SK-N-MC (cell line): ENCODE results near the gene CCDC124.

Source experiments
- DNase-seq: peaks from one replicate; pipeline ENCODE4 v3.0.0-alpha.2; 2011; ENCODE audit warnings: low read depth, low spot score
- H3K27ac ChIP-seq: fragments of 200-600 bp; sonication (generic); 2 replicates; pipeline ENCODE4 v1.5.1; 2016; ENCODE audit warnings: mixed run types
- H3K36me3 ChIP-seq: fragments of 200-600 bp; sonication (generic); 2 replicates; pipeline ENCODE4 v1.6.1; 2017; ENCODE audit warnings: antibody characterized with exemption, low read length, mixed read lengths; ENCODE audit not compliant: insufficient read depth
- H3K4me3 ChIP-seq: fragments of 200-600 bp; sonication (generic); 2 replicates; pipeline ENCODE4 v1.5.1; 2016
- H3K9ac ChIP-seq: fragments of 200-600 bp; sonication (generic); 2 replicates; pipeline ENCODE4 v1.8.0; 2017; ENCODE audit warnings: mixed run types, mixed read lengths; ENCODE audit not compliant: insufficient read length
- H3K9me3 ChIP-seq: fragments of 200-600 bp; sonication (generic); 2 replicates; pipeline ENCODE4 v1.6.1; 2017; ENCODE audit warnings: low read depth, mild to moderate bottlenecking, antibody characterized with exemption, low read length, moderate library complexity, mixed read lengths
- EZH2 ChIP-seq: fragments of 200-600 bp; sonication (generic); IDR thresholded peaks from one replicate; pipeline ENCODE4 v1.6.1; 2017; ENCODE audit warnings: antibody characterized with exemption
- FOXP2 ChIP-seq: optimal IDR thresholded peaks from 2 replicates; pipeline ENCODE3; 2011; ENCODE audit warnings: mild to moderate bottlenecking, moderate library complexity; ENCODE audit not compliant: insufficient read depth; ENCODE audit errors: extremely low read length, control extremely low read depth
- POLR2AphosphoS5 ChIP-seq: IDR thresholded peaks from 2 replicates; pipeline ENCODE4 v1.6.1; 2012; ENCODE audit warnings: mild to moderate bottlenecking, low read depth, low read length, borderline replicate concordance

CCDC124 gene

GRCh38 chr19:17929056-17929455 is 3.8 kb upstream of the CCDC124 start:
- no peak for DNase-seq
- H3K27ac ChIP-seq: no peak overlapping the region
- H3K36me3 ChIP-seq: no peaks in the 10 kb centered on the region
- no peak overlapping the region for H3K9ac ChIP-seq
- no peaks in the 10 kb centered on the region for H3K9me3 ChIP-seq
- TF ChIP-seq EZH2 (no peak), POLR2AphosphoS5 (no peak), FOXP2 (no peak)
- no peak overlapping the region for H3K4me3 ChIP-seq

- Histone ChIP-seq H3K36me3 (no peaks in the 10 kb centered on the region), H3K9ac (peak overlapping the region; percentile 98), H3K9me3 (no peaks in the 10 kb centered on the region), H3K4me3 (peak overlapping the region; percentile 93), H3K27ac (no peak overlapping the region)
- DNase-seq: no peak
- no peak for TF ChIP-seq FOXP2
- TF ChIP-seq POLR2AphosphoS5: no peak
- no peak for TF ChIP-seq EZH2
These were observed 1.2 kb upstream of the CCDC124 start for GRCh38 chr19:17931532-17932191.

GRCh38 chr19:17933414-17934129 is 757 bp downstream of the CCDC124 start:
- Histone ChIP-seq H3K36me3 (no peaks in the 10 kb centered on the region), H3K27ac (peak overlapping the region; percentile 93; the same call in 1 of the 2 replicates), H3K4me3 (peak overlapping the region; percentile 93), H3K9ac (peak overlapping the region; percentile 98), H3K9me3 (no peaks in the 10 kb centered on the region)
- TF ChIP-seq EZH2 (no peak), FOXP2 (no peak), POLR2AphosphoS5 (no peak)
- no peak for DNase-seq

GRCh38 chr19:17936379-17936778 is 3.6 kb downstream of the CCDC124 start:
- H3K9ac ChIP-seq: no peak overlapping the region
- H3K9me3 ChIP-seq: no peaks in the 10 kb centered on the region
- H3K27ac ChIP-seq: no peak overlapping the region
- no peaks in the 10 kb centered on the region; the same call in 1 of the 2 replicates for H3K36me3 ChIP-seq
- H3K4me3 ChIP-seq: no peak overlapping the region
- TF ChIP-seq POLR2AphosphoS5: no peak
- no peak for TF ChIP-seq FOXP2
- no peak for TF ChIP-seq EZH2
- DNase-seq: no peak

GRCh38 chr19:17937371-17937900 is 4.6 kb downstream of the CCDC124 start:
- no peak for DNase-seq
- TF ChIP-seq POLR2AphosphoS5 (no peak), EZH2 (no peak), FOXP2 (no peak)
- no peaks in the 10 kb centered on the region for H3K9me3 ChIP-seq
- no peak overlapping the region for H3K4me3 ChIP-seq
- H3K9ac ChIP-seq: no peak overlapping the region
- H3K27ac ChIP-seq: no peak overlapping the region
- H3K36me3 ChIP-seq: no peaks in the 10 kb centered on the region; the same call in 1 of the 2 replicates

- H3K4me3 ChIP-seq: no peak overlapping the region
- no peak overlapping the region for H3K27ac ChIP-seq
- no peak for DNase-seq
- TF ChIP-seq POLR2AphosphoS5 (no peak), EZH2 (no peak), FOXP2 (no peak)
- H3K36me3 ChIP-seq: no peaks in the 10 kb centered on the region; the same call in 1 of the 2 replicates
- H3K9ac ChIP-seq: no peak overlapping the region
- H3K9me3 ChIP-seq: no peaks in the 10 kb centered on the region
These were observed 5.5 kb downstream of the CCDC124 start for GRCh38 chr19:17938092-17938845.

GRCh38 chr19:17942181-17942580 is 9.4 kb downstream of the CCDC124 start:
- TF ChIP-seq FOXP2: no peak
- no peak for TF ChIP-seq POLR2AphosphoS5
- TF ChIP-seq EZH2: no peak
- H3K9ac ChIP-seq: no peak overlapping the region
- H3K27ac ChIP-seq: no peak overlapping the region
- H3K9me3 ChIP-seq: no peaks in the 10 kb centered on the region
- no peak for DNase-seq
- H3K4me3 ChIP-seq: no peak overlapping the region
- H3K36me3 ChIP-seq: no peaks in the 10 kb centered on the region; the same call in 1 of the 2 replicates
